ENCODE measurements around the gene GLA.

GLA gene

DNA sequence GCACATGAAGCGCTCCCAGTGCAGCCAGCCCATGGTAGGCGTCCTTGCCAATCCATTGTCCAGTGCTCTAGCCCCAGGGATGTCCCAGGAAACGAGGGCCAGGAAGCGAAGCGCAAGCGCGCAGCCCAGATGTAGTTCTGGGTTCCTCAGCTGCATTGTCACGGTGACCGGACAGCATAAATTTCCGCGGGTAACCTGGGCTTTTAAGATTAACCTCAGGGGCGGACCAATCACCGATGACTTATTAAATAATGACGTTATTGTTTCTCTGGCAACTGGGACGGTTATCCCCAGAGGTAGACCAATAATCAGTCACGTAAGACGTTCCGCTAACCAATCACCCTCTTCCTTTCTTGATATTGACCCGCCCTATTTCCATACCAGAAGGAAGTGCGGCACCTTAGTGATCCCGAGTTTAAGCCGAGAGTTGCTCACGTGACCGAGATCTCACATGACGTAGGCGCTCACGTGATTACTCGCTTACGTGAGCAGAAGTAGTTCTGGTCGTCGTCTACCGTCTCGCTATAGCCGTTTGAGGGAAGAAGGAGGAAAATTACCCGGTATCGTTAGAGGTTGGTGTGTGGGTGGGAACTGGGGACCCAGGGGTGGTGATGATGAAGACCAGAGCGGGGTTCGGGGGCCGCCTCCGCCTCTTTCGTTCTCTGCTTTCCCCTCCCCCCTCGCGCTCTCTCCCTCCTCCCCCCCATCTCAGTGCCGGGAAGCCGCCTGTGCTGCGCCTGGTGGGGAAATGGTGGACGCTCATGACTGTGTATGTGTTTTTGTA lies at the start of gene GLA, which contains the start of gene HNRNPH2:
TSS of gene GLA (minus strand) at position 178 of the 784 bp plus-strand sequence. CDS start at position 156, 22 bp downstream.
TSS of gene HNRNPH2 (plus strand) at position 475 of the 784 bp plus-strand sequence. CDS start 3,767 bp downstream, outside the sequence.
- DNase-seq (ENCODE audit: low read depth), result peak; percentile 97
- H3K4me3 ChIP-seq (ENCODE audit: control insufficient read depth, low read depth, low read length), result peak within 1 kb of the TSS; percentile 64
- TF ChIP-seq, protein P1, sequence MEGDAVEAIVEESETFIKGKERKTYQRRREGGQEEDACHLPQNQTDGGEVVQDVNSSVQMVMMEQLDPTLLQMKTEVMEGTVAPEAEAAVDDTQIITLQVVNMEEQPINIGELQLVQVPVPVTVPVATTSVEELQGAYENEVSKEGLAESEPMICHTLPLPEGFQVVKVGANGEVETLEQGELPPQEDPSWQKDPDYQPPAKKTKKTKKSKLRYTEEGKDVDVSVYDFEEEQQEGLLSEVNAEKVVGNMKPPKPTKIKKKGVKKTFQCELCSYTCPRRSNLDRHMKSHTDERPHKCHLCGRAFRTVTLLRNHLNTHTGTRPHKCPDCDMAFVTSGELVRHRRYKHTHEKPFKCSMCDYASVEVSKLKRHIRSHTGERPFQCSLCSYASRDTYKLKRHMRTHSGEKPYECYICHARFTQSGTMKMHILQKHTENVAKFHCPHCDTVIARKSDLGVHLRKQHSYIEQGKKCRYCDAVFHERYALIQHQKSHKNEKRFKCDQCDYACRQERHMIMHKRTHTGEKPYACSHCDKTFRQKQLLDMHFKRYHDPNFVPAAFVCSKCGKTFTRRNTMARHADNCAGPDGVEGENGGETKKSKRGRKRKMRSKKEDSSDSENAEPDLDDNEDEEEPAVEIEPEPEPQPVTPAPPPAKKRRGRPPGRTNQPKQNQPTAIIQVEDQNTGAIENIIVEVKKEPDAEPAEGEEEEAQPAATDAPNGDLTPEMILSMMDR (IDR thresholded peaks at IDR 0.05; ENCODE audit: control insufficient read depth, insufficient read depth, low read depth, low read length, missing control alignments), result no peak

DNA sequence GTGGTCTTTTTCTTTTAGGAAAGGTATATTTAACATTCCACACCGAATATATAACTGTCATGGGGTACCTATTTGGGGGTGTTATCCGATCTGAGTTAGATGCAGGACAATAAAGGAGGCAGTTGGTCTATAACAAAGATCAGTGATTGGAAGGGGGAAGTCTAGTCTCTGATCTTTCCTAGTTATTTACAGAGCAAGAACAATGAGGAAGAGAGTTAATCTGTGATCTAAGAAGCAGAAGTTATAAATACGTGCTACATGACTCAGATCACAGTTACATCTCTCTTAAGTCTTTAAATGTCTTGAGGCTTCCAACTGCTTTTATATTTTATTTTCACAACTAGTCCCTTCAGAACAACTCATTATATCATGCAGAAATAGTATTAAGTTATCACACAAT lies 44.3 kb upstream of the GLA start:
- TF ChIP-seq, protein P1 (IDR thresholded peaks at IDR 0.05; ENCODE audit: control insufficient read depth, insufficient read depth, low read depth, low read length, missing control alignments), result no peak
- H3K4me3 ChIP-seq (ENCODE audit: control insufficient read depth, low read depth, low read length), result no peak overlapping the region
- DNase-seq (ENCODE audit: low read depth), result no peak

DNA sequence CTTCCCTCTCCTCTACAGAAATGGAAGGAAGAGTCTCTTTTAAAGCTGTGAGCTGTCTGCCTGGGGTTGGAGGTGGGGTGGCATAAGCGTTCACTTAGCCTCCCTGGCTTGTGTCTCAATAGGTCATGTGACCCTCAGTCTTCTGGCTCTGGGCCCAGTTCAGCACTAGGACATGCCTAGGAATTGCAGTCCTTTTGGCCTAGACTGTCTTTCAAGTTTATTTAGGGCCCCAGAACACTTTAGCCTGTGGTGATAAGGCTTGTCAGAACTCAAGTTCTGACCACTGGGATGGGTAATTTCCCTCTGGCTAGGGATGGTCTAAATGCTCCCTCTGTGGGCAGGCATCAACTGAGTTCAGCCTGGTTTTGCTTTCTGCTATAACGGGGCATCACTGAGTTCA lies 43.2 kb upstream of the GLA start:
- DNase-seq (ENCODE audit: low read depth), result no peak
- no peak overlapping the region for H3K4me3 ChIP-seq (ENCODE audit: control insufficient read depth, low read depth, low read length)
- TF ChIP-seq, protein P1 (IDR thresholded peaks at IDR 0.05; ENCODE audit: control insufficient read depth, insufficient read depth, low read depth, low read length, missing control alignments), result no peak

DNA sequence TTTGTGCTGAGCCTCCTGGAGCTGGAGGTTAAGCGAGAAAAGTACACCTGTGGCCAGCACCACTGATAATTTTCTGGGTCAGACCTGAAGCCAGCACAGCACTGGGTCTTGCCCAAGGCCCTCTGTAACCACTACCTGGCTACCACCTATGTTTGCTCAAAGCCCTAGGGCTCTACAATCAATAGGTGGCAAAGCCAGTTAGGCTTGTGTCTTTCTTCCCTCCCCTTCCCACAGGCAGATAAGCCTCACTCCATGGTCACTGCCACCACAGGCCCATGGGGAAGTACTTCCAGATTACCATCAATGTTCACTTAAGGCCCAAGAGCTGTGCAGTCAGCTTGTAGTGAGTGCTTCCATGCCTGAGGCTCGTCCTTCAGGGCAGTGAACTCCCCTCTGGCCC lies 42.4 kb upstream of the GLA start:
- no peak overlapping the region for H3K4me3 ChIP-seq (ENCODE audit: control insufficient read depth, low read depth, low read length)
- TF ChIP-seq, protein P1 (IDR thresholded peaks at IDR 0.05; ENCODE audit: control insufficient read depth, insufficient read depth, low read depth, low read length, missing control alignments), result no peak
- no peak for DNase-seq (ENCODE audit: low read depth)

DNA sequence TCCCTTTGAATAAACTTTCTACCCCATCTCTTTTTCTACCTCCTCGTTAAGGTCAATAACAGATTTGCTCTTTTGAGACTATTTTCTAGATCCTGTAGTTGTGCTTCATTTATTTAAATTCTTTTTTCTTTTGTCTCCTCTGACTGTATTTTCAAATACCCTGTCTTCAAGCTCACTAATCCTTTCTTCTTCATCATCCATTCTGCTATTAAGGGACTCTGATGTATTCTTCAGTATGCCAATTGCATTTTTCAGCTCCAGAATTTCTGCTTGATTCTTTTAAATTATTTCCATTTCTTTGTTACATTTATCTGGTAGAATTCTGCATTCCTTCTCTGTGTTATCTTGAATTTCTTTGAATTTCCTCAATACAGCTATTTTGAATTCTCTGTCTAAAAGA lies 41.6 kb upstream of the GLA start:
- no peak overlapping the region for H3K4me3 ChIP-seq (ENCODE audit: control insufficient read depth, low read depth, low read length)
- no peak for DNase-seq (ENCODE audit: low read depth)
- TF ChIP-seq, protein P1 (IDR thresholded peaks at IDR 0.05; ENCODE audit: control insufficient read depth, insufficient read depth, low read depth, low read length, missing control alignments), result no peak

DNA sequence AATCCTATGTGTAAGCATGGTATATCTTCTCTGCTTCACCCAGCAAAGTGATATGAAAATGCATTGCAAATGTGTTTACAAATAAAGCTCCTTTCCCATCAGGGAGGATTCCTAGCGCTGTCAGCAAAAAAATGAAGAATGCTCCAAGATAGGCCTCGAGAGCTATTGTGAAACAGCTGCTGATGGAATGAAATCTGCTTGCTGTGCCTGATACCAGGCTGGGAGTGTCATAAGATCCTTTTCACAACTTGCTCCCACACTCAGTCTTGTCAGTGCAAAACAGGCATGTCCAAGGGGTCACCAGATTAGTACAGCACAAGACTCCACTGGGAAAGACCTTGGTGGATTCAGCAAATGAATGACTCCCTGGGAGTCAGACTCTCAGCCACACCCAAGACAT lies 34.4 kb upstream of the GLA start:
- no peak for DNase-seq (ENCODE audit: low read depth)
- H3K4me3 ChIP-seq (ENCODE audit: control insufficient read depth, low read depth, low read length), result no peak overlapping the region
- TF ChIP-seq, protein P1 (IDR thresholded peaks at IDR 0.05; ENCODE audit: control insufficient read depth, insufficient read depth, low read depth, low read length, missing control alignments), result no peak
